AG04450 (cell line): Measurements from ENCODE around the gene SH2D7. TPM values are rescaled to one million over a fixed set of nuclear protein-coding genes. Genes with fewer than 3 reads are reported as not detected.

Experiments used
- CTCF ChIA-PET: fragments of 300-600, 350-600 bp; formaldehyde crosslinking; extraction: SDS; loops from one replicate; lab custom pipeline; 2022; ENCODE audit warnings: antibody characterized with exemption, inconsistent platforms; lab: Charles Lee
- POLR2A ChIA-PET: fragments of 350-600 bp; formaldehyde crosslinking; extraction: SDS; loops from one replicate; lab custom pipeline; 2021; ENCODE audit warnings: antibody characterized with exemption, inconsistent platforms; lab: Yijun Ruan, JAX
- DNase-seq: peaks from one replicate; pipeline ENCODE4 v3.0.0-alpha.2; 2011; ENCODE audit warnings: low read depth, low spot score
- H3K27ac ChIP-seq: one replicate; pipeline ENCODE4 v1.5.1; 2012; ENCODE audit warnings: low read depth, low read length, control low read depth
- H3K27me3 ChIP-seq: one replicate; pipeline ENCODE4 v1.6.0; 2012; ENCODE audit warnings: low read length; ENCODE audit not compliant: control insufficient read depth, insufficient read depth
- H3K4me3 ChIP-seq: 2 replicates; pipeline ENCODE4 v1.5.1; 2011; ENCODE audit warnings: mild to moderate bottlenecking, low read depth, low read length, control low read depth
- H3K9me3 ChIP-seq: 2 replicates; pipeline ENCODE4 v1.5.1; 2012; ENCODE audit warnings: low read length; ENCODE audit not compliant: control insufficient read depth, insufficient read depth
- CTCF ChIP-seq: IDR thresholded peaks from 2 replicates; pipeline ENCODE4 v1.5.1; 2011; ENCODE audit warnings: low read depth, low read length, control low read depth, inconsistent platforms
- polyA plus RNA-seq: library from polyadenylated mRNA; depleted of rRNA; stranded (reverse); fragments of >200 nt; gene quantifications from 2 replicates; pipeline ENCODE4 v1.2.3, GENCODE V29; 2011

Gene SH2D7
- polyA plus RNA-seq, 1 experiment, result not detected

GRCh38 chr15:78075490-78076230 is 16.7 kb upstream of the SH2D7 start:
- Histone ChIP-seq H3K4me3 (peak overlapping the region; percentile 92), H3K27ac (peak overlapping the region; percentile 94), H3K27me3 (no peaks in the 10 kb centered on the region), H3K9me3 (no peaks in the 10 kb centered on the region)
- ChIA-PET CTCF (interaction anchor here (0.7 to 1.4 kb wide), 3 partner anchors 8 to 34 kb away, joined by 3 to 6 read pairs (median 5); no protein-coding TSS in a partner anchor), POLR2A (interaction anchor here (1.0 to 1.9 kb wide), 5 partner anchors 10 to 31 kb away, joined by 3 to 9 read pairs (median 3); no protein-coding TSS in a partner anchor)
- no peak for TF ChIP-seq CTCF
- DNase-seq, result peak; percentile 73

- Histone ChIP-seq H3K4me3 (peak overlapping the region; percentile 92), H3K27ac (peak overlapping the region; percentile 94), H3K9me3 (no peaks in the 10 kb centered on the region), H3K27me3 (no peaks in the 10 kb centered on the region)
- no peak for DNase-seq
- ChIA-PET CTCF (interaction anchor here (1.2 to 1.7 kb wide), 3 partner anchors 9 to 35 kb away, joined by 3 to 7 read pairs (median 5); no protein-coding TSS in a partner anchor), POLR2A (interaction anchor here (0.9 to 1.9 kb wide), 7 partner anchors 8 to 32 kb away, joined by 3 to 9 read pairs (median 3); no protein-coding TSS in a partner anchor)
- peak; percentile 26; the same call in 1 of the 2 replicates for TF ChIP-seq CTCF
These were observed 15.9 kb upstream of the SH2D7 start for GRCh38 chr15:78076231-78077052.

GRCh38 chr15:78077053-78077870 is 15.1 kb upstream of the SH2D7 start, which contains the start of gene TBC1D2B:
TSS of gene TBC1D2B (minus strand) at chr15:78077711. CDS start at chr15:78077652, 59 bp downstream.
- POLR2A ChIA-PET, result interaction anchor here (0.9 to 1.5 kb wide), 3 partner anchors 9 to 32 kb away, joined by 3 read pairs; no protein-coding TSS in a partner anchor
- Histone ChIP-seq H3K9me3 (no peaks in the 10 kb centered on the region), H3K27ac (peak within 1 kb of the TSS; percentile 94), H3K4me3 (peak within 1 kb of the TSS; percentile 92), H3K27me3 (no peaks in the 10 kb centered on the region)
- no peak for TF ChIP-seq CTCF
- CTCF ChIA-PET, result interaction anchor here (0.6 to 1.7 kb wide), 2 partner anchors 31 to 202 kb away, joined by 7 read pairs; no protein-coding TSS in a partner anchor
- DNase-seq, result no peak

GRCh38 chr15:78077871-78078210 is 14.5 kb upstream of the SH2D7 start:
- no peak for DNase-seq
- ChIA-PET POLR2A (interaction anchor here (0.9 to 1.5 kb wide), 3 partner anchors 10 to 33 kb away, joined by 3 read pairs; no protein-coding TSS in a partner anchor), CTCF (interaction anchor here (0.6 to 1.7 kb wide), 2 partner anchors 31 to 201 kb away, joined by 7 read pairs; no protein-coding TSS in a partner anchor)
- Histone ChIP-seq H3K27me3 (no peaks in the 10 kb centered on the region), H3K9me3 (no peaks in the 10 kb centered on the region), H3K27ac (no peak overlapping the region), H3K4me3 (peak overlapping the region; percentile 92)
- TF ChIP-seq CTCF, result no peak
